ENCODE measurements around the gene CLECL1. TPM values are rescaled to one million over a fixed set of nuclear protein-coding genes. Genes with fewer than 3 reads are reported as not detected.

CLECL1 gene
- total and polyA plus RNA-seq, 2 experiments from 2014 or later = not detected

Other genes with a start within 250 kb of the CLECL1 start
- not detected in 2 replicates for gene KLRB1, start 125.2 kb downstream of the CLECL1 start, total RNA-seq (2014; rRNA removed; shearing (Covaris generic))
- gene KLRB1, start 125.2 kb downstream of the CLECL1 start, polyA plus RNA-seq (2016; fragmentation: Nextera tagmentation; extraction: Ambion mirVana) = 0.18 TPM in 1 of 2 replicates, not detected in the other
- gene CLEC2D, start 63.4 kb downstream of the CLECL1 start, total RNA-seq (2014; rRNA removed; shearing (Covaris generic)) = 3.8 and 7.1 TPM in 2 replicates
- 4.6 and 6.9 TPM in 2 replicates for gene CLEC2D, start 63.4 kb downstream of the CLECL1 start, polyA plus RNA-seq (2016; fragmentation: Nextera tagmentation; extraction: Ambion mirVana)
- gene CD69, start 27.8 kb upstream of the CLECL1 start, total RNA-seq (2014; rRNA removed; shearing (Covaris generic)) = not detected in 2 replicates
- 0.12 TPM in 1 of 2 replicates, not detected in the other for gene CD69, start 27.8 kb upstream of the CLECL1 start, polyA plus RNA-seq (2016; fragmentation: Nextera tagmentation; extraction: Ambion mirVana)
- gene KLRF1, start 94.4 kb upstream of the CLECL1 start, total RNA-seq (2014; rRNA removed; shearing (Covaris generic)) = not detected in 2 replicates
- gene KLRF1, start 94.4 kb upstream of the CLECL1 start, polyA plus RNA-seq (2016; fragmentation: Nextera tagmentation; extraction: Ambion mirVana) = 0.50 TPM in 1 of 2 replicates, not detected in the other
- not detected in 2 replicates for gene CLEC2B, start 136.3 kb upstream of the CLECL1 start, total RNA-seq (2014; rRNA removed; shearing (Covaris generic))
- not detected in 2 replicates for gene CLEC2B, start 136.3 kb upstream of the CLECL1 start, polyA plus RNA-seq (2016; fragmentation: Nextera tagmentation; extraction: Ambion mirVana)
- gene KLRF2, start 148.4 kb upstream of the CLECL1 start, total RNA-seq (2014; rRNA removed; shearing (Covaris generic)) = not detected in 2 replicates
- gene KLRF2, start 148.4 kb upstream of the CLECL1 start, polyA plus RNA-seq (2016; fragmentation: Nextera tagmentation; extraction: Ambion mirVana) = not detected in 2 replicates
- not detected in 2 replicates for gene CLEC2A, start 199.3 kb upstream of the CLECL1 start, total RNA-seq (2014; rRNA removed; shearing (Covaris generic))
- gene CLEC2A, start 199.3 kb upstream of the CLECL1 start, polyA plus RNA-seq (2016; fragmentation: Nextera tagmentation; extraction: Ambion mirVana) = not detected in 2 replicates
- gene CLEC12A, start 238.3 kb upstream of the CLECL1 start, total RNA-seq (2014; rRNA removed; shearing (Covaris generic)) = not detected in 2 replicates
- not detected in 2 replicates for gene CLEC12A, start 238.3 kb upstream of the CLECL1 start, polyA plus RNA-seq (2016; fragmentation: Nextera tagmentation; extraction: Ambion mirVana)

Data from GM23338 (cell line).